Measurements from ENCODE around the gene OVCA2.

OVCA2 gene

GRCh38 chr17:2034806-2035540 is 6.8 kb upstream of the OVCA2 start:
- DNase-seq, result no peak

DNA sequence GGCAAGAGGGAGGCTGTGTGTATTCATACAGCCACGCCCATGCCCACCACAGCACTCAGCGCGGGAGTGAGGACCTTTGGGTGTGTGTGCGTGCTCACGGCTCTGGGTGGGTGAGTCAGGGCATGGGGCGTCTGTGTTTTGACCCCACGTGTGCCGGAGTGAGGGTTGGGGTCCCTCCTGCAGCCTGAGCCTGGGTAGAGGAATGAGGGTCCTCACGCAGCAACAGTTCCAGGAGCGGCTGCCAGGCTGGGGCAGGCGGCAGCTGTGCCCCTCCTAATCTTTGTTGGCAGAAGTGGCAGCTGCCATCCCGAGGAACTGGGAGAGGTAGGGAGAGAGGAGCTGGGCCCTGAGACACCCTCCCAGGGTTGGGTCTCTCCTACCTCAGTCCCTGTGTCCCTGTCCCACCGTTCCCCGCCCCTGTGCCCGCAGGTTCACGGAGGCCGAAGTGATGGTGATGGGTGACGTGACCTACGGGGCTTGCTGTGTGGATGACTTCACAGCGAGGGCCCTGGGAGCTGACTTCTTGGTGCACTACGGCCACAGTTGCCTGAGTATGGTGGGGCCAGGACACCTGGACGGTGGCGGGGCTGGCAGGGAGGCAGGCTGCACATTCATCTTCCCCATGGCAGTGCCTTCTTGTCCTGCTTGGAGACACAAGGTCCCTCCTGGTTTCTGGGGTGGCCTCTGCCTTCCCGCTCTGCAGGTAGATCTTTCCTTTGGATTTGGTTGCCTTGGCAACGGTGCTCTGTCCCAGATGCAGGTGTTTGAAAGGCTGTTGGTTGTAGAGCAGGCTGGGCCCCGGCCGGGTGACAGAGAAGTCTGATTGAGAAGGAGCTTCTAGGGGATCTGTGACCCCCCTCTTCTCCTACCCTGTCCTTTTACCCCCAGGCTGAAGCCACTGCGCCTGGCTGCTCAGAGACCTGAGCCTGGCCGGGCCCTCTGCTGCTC is 6.0 kb upstream of the OVCA2 start:
- no peak for DNase-seq

DNA sequence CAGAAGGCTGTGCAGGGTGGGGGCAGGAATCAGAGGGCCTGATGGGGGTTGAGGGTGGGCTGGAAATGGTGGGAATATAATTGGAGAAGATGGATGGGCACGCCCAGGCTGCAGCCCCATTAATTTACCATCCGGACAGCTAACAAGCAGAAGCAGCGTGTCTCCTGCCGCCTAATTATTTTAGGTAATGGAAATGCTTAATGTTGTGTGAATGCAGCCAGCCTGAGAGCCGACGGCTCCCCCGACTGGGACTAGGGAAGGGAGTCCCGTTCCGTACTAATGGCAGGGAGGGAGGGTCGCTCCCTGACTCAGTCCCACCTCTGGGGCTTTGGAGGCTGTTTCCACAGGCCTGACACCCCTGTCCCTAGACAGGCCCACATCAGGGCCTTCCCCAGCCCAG is 4.7 kb upstream of the OVCA2 start:
- no peak for DNase-seq

- no peak for DNase-seq
Observed at GRCh38 chr17:2040219-2040827, 1.5 kb upstream of the OVCA2 start.

DNA sequence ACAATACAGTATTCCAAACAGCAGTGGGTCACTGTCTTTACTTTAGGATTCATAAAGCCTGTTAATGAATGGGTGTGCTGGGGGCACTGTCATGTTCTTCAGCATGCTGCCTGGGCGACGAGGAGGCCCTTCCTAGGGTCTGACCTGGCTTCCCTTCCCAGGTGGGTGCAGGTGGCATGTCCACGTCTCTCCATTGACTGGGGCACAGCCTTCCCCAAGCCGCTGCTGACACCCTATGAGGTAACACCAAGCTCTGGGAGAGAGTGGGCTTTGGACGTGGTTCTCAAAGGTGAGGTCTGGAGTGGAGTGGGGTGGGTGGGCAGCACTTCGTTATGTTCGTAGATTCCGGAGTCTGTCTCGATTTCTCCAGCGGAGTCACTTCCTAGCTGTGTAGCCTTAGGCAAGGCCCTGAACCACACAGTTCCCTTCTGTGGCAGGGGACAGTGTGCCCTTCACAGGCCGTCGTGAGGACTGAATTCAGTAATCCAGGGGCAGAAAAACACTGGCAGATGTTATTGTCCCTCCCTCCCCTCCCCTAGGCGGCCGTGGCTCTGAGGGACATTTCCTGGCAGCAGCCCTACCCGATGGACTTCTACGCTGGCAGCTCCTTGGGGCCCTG is 771 bp upstream of the OVCA2 start:
- DNase-seq, result no peak

- DNase-seq, result no peak
Observed at GRCh38 chr17:2042390-2042847, 597 bp downstream of the OVCA2 start.

DNA sequence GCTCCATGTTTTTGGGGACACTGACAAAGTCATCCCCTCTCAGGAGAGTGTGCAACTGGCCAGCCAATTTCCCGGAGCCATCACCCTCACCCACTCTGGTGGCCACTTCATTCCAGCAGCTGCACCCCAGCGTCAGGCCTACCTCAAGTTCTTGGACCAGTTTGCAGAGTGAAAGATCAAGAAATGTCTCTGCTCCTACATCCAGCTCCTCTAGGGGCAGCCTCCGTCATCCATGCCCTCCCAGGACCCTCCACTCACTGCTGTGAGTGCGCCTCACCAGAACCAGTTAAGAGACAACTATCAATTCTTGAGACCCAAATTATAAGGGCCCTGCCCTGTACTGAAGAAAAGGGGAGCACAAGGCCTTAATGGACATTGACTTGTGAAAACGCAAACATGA is 1.1 kb downstream of the OVCA2 start:
- DNase-seq, result no peak

DNA sequence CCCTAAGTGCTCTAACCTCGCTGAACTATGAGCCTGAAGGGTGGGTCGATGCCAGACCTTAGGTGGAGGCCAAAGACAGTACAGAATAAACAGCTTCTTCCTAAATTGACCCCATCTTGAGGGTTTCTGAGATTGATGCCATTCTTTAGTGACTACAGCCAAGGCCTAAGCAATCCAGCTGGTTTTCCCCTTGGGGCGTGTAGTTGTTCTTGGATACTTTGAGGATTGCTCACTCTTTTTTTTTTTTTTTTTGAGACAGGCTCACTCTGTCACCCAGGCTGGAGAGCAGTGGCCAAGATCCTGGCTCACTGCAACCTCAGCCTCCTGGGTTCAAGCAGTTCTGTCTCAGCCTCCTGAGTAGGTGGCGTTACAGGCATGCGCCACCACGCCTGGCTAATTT is 2.0 kb downstream of the OVCA2 start:
- no peak for DNase-seq

DNA sequence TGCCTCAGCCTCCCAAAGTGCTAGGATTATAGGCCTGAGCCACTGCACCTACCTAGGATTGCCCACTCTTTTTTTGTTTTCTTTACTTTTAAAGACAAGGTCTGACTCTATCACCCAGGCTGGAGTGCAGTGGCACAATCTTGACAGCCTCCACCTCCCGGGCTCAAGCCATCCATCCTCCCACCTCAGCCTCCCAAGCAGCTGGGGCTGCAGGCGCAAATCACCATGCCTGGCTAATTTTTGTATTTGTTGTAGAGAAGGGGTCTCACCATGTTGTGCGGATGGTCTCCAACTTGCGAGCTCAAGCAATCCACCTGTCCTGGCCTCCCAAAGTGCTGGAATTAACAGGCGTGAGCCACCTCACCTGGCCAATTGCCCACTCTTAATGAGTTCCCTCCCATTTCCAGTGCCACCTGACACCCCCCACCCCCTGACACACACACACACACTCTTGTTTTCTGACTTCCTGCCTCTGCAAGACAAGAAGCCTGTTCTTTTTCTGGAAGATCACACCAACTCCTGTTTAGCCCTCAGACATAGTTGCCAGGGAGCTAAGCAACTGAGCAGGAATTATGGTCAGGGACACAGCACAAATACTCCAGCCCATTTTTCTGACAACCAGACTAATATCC is 2.6 kb downstream of the OVCA2 start:
- DNase-seq, result no peak

DNA sequence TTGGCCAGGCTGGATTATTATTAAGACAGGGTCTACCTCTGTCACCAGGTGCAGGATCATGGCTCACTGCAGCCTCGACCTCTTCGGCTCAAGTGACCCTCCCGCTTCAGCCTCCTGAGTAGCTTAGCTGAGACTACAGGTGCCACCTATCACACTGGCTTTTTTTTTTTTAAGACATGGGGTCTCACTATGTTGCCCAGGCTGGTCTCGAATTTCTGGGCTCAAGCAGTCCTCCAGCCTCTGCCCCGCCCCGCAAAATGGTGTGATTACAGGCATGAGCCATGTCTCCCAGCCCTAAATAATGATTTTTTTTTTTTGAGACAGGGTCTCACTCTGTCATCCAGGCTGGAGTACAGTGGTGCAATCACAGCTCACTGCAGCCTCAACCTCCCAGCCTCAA is 5.8 kb downstream of the OVCA2 start:
- DNase-seq, result no peak

DNA sequence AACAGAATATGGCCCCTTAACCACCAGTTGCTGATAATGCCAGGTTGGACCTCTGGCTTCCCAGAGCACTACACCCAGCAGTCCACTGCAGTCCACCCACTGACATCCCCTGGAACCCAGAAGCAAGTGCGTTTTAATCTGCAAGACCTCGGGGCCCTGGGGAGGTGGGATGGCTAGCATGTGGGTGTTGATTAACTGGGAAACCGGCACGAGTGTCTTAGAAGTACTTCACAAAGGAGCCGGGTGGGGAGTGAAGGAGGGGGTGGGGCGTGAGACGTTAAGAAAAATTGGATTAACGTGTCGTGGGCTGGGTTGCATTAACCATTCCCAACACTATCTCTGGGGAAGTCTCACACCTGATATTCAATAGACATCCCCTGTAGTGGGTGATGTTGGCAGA is 7.0 kb downstream of the OVCA2 start:
- DNase-seq, result no peak

- peak; percentile 94 for DNase-seq
Observed at GRCh38 chr17:2049333-2050299, 7.8 kb downstream of the OVCA2 start.

DNA sequence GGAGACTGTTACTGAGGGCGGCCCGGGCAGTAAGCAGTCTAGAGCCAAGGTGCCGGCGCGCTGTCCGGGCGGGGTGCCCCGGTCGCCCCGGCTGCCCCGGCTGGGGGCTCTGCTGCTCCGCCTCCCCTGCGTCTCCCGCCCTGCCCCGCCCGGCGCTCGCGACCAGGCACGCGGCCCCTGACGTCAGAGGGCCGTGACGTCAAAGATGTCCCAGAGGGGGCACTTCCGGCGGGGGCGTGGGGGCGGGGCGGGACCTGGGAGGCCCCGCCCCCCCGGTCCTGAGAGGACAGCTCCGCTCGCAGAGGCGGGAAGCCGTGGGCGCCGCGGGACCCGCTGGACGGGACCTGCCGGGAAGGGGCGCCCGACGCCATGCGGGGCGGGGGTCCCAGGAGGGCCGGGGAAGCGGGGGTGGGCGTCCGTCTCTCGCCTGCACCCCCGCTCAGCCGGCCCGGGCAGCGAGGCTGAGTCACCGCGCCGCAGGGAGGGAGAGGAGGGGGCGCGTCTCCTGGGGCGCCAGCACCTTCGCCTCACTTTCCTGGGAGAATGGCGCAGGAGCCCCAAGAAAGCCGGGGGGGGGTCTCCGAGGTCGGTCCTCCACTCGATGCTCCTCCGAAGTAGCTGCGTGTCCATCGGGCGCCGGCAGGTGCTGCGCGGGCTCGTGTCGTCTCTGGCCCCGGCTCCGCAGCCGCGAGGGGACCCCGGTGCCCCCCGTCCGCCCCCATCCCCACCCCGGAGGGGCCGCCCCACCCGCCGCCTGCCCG is 8.7 kb downstream of the OVCA2 start:
- DNase-seq, result peak; percentile 85

GRCh38 chr17:2051061-2051932 is 9.5 kb downstream of the OVCA2 start:
- no peak for DNase-seq

- no peak for DNase-seq
Observed at GRCh38 chr17:2051933-2052559, 10.2 kb downstream of the OVCA2 start.

- DNase-seq, result peak; percentile 81
Observed at GRCh38 chr17:2053380-2054261, 11.8 kb downstream of the OVCA2 start.

DNA sequence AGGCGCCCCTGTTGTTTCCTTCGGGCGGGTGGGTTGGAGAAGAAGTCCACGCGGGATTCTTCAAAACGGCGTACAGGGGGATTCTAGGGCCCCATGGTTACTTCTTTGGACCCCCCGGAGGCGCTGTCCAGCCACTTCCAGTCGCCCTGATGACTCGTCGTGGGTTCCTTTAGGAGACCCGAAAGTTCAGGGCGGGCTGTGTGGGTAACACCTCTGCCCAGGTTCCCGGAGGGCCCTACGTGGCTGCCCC is 12.4 kb downstream of the OVCA2 start:
- peak; percentile 67 for DNase-seq
